OCI-M1 (cell line): ENCODE data around the gene DNAH8.

Experiments
- DNase-seq: peaks from one replicate; lab custom pipeline; 2025; lab: John Stamatoyannopoulos, UW

The DNAH8 gene

DNA sequence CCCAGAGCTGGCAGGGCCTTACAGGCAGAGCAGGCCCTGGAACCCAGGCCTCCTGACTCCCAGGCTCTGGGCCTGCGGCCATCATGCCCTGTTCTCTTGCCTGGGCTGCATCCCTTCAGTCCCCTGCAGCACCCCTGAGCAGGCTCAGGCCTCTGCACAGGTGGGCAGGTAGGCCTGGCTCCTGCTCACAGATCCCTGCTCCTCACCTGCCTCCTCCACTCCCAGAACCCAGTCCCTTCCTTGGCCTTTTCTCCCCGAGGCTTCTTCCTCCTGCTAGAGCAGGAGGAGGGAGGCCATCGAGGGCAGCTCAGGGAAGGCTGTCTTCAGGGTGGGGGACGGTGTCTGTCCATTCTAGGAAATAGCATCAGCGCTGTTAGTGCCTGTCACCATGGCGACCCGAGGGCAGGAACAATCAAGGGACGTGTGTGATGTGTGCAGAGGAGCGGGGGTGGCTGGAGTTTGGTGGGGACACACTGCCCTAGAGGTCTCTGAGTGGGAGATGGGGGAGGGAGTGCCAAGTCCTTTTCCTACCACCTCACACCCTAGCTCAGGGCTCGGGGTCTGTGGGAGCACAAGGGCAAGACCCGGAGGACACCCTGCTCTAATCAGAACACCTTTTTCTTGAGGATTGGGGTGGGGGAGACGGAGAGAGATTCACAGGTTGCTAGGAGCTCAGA is 360.0 kb downstream of the DNAH8 start:
- no peak for DNase-seq

- no peak for DNase-seq
Measured at GRCh38 chr6:39075807-39076622, 360.9 kb downstream of the DNAH8 start.

GRCh38 chr6:39076623-39077535 is 361.8 kb downstream of the DNAH8 start:
- no peak for DNase-seq

DNA sequence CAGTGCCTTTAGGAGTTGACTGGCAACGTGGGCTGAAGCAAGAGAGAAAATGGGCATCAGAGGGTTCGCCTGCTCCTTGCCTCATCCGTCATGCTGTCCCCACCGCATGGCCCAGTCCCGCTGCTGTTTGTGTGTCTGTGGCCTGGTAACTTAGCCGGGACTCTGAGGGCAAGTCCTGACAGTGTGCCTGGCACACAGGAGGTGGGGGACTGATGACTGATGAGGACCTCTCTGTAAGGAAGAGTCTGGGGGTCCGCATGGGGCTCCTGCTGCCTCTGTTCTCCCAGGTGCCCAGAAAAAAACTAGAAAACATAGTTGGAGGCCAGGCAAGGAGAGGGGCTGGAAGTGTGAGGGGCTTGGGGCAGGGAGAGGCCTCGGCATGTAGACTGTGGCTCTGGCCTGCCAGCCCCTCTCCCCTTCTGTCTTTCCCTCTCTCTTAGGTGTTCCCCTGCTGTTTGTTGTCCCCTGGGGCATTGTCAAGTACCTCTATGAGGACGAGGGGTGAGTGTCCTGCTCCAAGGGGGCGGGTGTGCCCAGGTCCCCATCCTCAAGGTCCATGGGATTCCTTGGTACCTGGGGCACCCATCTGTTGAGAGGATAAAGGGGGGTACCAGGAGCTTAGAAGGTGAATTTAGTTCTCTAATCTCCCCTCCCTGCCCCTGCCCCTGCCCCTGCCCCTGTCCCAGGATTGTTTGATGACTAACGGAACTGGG is 362.9 kb downstream of the DNAH8 start:
- no peak for DNase-seq

DNA sequence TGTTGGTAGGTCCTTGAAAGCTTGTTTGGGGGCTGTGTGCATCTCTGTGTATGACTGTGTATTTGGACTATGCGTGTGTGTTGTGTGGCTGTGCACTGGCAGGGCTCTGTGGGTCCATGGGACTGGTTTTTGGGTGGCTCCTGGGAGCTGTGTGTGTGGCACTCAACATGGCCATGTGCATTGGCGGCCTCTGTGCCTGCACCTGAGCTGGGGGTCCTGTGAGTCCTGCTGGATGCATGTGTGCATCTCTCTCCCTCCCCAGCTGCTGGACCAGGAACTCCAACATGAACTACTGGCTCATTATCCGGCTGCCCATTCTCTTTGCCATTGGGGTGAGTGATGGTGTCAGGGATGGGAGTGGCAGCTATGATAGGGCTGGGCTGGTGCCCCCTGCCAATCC is 363.6 kb downstream of the DNAH8 start:
- no peak for DNase-seq

DNA sequence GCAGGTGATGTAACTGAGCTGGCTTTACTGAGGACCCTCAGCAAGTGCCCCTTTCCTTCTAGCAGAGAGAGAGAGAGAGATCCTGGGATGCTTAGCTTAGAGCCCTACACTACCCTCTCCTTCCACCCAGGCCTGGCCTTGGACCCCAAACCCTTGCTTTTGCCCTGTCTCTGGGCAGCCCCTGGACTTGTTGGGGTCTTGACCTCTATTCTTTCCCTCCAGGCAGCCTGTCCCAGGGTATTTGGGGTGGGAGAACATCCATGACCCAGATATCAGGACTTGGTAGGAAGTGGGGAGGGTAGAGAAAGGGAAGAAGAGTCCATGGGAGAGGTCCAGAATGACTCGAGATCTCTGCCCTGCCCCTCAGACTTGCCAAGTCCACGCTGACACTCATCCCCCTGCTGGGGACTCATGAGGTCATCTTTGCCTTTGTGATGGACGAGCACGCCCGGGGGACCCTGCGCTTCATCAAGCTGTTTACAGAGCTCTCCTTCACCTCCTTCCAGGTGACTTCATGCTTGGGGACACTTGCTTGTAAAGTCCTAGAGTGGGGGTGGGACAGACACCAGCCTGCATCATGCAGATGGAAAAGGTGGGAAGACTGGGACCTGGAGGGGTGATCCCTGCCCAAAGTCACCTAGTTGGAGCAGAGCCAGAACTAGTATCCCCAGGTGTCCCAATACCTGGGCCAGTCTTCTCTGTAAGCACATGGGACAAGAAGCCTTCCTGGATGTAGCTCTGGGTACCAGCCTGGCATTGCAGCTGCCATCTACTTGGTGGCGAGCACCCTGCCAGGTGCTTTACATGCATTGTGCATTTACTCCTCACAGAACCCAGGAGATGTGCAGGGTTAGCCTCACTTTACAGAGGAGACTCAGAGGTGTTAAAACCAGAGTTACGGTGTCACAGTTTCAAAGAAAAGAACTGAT is 364.4 kb downstream of the DNAH8 start:
- no peak for DNase-seq
